ENCODE data around the gene EVA1B. TPM values are rescaled to one million over a fixed set of nuclear protein-coding genes. Genes with fewer than 3 reads are reported as not detected.

Gene EVA1B
- total and polyA plus RNA-seq, 2 donors (not counting 1 experiment from before 2014, with no cell fraction given), result 0.67 to 2.9 TPM

GRCh38 chr1:36343651-36344394 is 20.4 kb upstream of the EVA1B start:
- H2AFZ ChIP-seq (ENCODE audit: insufficient read depth, low read depth, low read length, poor library complexity, severe bottlenecking), result no peak overlapping the region
- peaks cover 7% of the 10 kb centered on the region for H3K4me1 Mint-ChIP-seq
- no peaks in the 10 kb centered on the region for H3K9me3 ChIP-seq (ENCODE audit: control extremely low read depth in 1 of 3, control insufficient read depth in 2 of 3, insufficient read depth in 1 of 3, low read length in 2 of 3)
- H3K27ac ChIP-seq (ENCODE audit: low read length in 2 of 2), result no peak overlapping the region
- H3K4me2 ChIP-seq (replicated peaks; ENCODE audit: low read depth, low read length, poor library complexity, severe bottlenecking), result no peak overlapping the region
- no peak for TF ChIP-seq EZH2 (IDR thresholded peaks at IDR 0.05; ENCODE audit: borderline replicate concordance, insufficient read depth, low read depth, low read length, poor library complexity, severe bottlenecking)
- TF ChIP-seq CTCF (IDR thresholded peaks at IDR 0.05), result no peak
- H3K4me3 Mint-ChIP-seq, result no peak overlapping the region
- H3K9me3 Mint-ChIP-seq (ENCODE audit: insufficient read depth), result no peaks in the 10 kb centered on the region
- H3K4me3 ChIP-seq (ENCODE audit: control extremely low read depth in 1 of 5, extremely low read depth in 1 of 5, insufficient read depth in 1 of 5, low read depth in 2 of 5, low read length in 4 of 5), result no peak overlapping the region
- H3K27me3 Mint-ChIP-seq, result no peaks in the 10 kb centered on the region
- no peak overlapping the region for H3K27ac Mint-ChIP-seq
- H3K27me3 ChIP-seq (replicated peaks in 1 of 4; ENCODE audit: control extremely low read depth in 1 of 4, control insufficient read depth in 3 of 4, insufficient read depth in 4 of 4, low read length in 3 of 4), result no peaks in the 10 kb centered on the region
- DNase-seq (no peak), ATAC-seq (ENCODE audit: low read depth) (no peak)
- H3K4me1 ChIP-seq (ENCODE audit: control insufficient read depth in 2 of 2, insufficient read depth in 2 of 2, low read length in 2 of 2), result peaks cover 0 to 5% of the 10 kb centered on the region in 2 donors
- ChIA-PET CTCF (interaction anchor here (0.5 to 6.0 kb wide), 17 partner anchors 8 to 194 kb away, joined by 3 to 98 read pairs (median 6); partner anchors contain the start of genes LSM10 and TRAPPC3), POLR2A (no interaction called here)
- H3K36me3 ChIP-seq (replicated peaks in 1 of 2; ENCODE audit: control extremely low read depth in 1 of 2, control insufficient read depth in 1 of 2, extremely low read depth in 1 of 2, insufficient read depth in 2 of 2, low read length in 1 of 2), result peaks cover 4 to 77% of the 10 kb centered on the region in 2 experiments
- intact Hi-C loops (cut with micrococcal nuclease), result loop anchor here (2.0 kb wide), 1 partner anchor 25 kb away; no protein-coding TSS in a partner anchor
- WGBS (ENCODE audit: insufficient coverage), result 98% methylated on average over 24 of the region's 24 CpGs
- no peaks in the 10 kb centered on the region for H3K79me2 ChIP-seq (ENCODE audit: control insufficient read depth, insufficient read depth, low read length)
- no peak overlapping the region for H3K9ac ChIP-seq (ENCODE audit: low read length)
- H4K20me1 ChIP-seq (ENCODE audit: control insufficient read depth, insufficient read depth, low read length, poor library complexity, severe bottlenecking), result peaks cover 15% of the 10 kb centered on the region

All from B cell (primary cell).